GM21381 (cell line): Measurements from ENCODE around the gene NFKBIE.

ENCODE experiments used
- ATAC-seq: cut with Tn5 transposase; IDR thresholded peaks from one replicate; pipeline ENCODE4 v1.9.1; 2021; ENCODE audit warnings: mild to moderate bottlenecking, moderate library complexity; ENCODE audit not compliant: unreplicated experiment

The NFKBIE gene

GRCh38 chr6:44229376-44230033, 35.8 kb downstream of the NFKBIE start:
- no peak for ATAC-seq

GRCh38 chr6:44228836-44229235, 36.5 kb downstream of the NFKBIE start:
- ATAC-seq, result no peak

DNA sequence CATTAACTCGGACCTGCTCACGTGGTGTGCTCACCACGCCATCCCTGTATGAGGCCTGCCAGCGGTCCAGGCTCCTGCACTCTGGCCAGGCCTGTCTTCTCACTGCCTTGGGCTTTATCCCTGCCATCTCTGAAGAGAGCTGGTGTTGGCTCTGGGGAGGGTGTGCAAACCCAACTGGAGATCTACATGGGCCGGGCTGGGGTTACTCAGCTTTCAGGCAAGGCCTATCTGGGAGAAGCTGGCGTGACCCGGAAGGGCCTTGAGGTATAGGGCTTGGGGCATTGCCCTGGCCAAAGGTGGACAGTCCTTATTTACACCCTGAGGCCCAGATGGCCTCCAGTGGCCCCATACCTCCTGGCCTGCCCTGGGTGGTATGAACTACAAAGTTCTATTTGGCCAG, 36.9 kb downstream of the NFKBIE start:
- no peak for ATAC-seq

- no peak for ATAC-seq
These were observed 37.3 kb downstream of the NFKBIE start for GRCh38 chr6:44228031-44228430.

- ATAC-seq, result no peak
These were observed 38.1 kb downstream of the NFKBIE start for GRCh38 chr6:44227148-44227793.

- ATAC-seq, result no peak
These were observed 38.8 kb downstream of the NFKBIE start for GRCh38 chr6:44226368-44227147.

DNA sequence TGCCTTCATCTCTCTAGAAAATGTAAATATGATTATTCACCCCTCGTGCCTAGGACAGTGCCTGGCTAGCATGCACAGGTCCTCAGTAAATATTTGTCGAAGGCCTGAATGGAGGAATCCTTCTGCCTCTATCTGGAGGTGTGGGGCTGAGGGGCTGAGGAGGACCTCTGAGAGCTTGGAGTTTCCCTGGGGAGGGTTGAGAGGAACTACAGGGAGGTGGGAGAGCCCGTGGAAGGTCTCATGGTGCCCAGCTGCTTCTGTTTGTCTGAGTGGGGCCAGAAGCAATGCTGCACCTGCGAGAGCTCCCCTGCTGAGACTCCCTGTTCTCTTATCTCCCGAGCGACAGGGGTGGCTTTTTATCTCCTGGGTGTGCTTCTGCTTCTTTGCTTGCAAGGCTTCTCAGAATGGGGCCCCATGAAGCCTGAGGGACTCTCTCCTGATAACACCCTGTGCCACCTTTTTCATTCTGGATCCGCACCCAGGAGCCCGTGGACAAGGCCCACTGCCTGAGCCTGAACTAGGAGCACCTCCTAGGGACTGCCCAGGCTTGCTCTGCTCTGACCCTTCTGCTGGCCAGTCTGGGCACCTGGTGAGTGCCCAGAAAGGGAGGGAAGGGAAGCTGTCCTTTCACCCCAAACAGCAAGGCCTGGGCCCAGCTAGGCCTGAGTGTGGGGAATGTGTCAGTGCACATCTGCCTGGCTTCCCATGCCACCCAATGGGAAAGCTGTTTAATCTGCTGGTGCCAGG, 39.6 kb downstream of the NFKBIE start:
- no peak for ATAC-seq

DNA sequence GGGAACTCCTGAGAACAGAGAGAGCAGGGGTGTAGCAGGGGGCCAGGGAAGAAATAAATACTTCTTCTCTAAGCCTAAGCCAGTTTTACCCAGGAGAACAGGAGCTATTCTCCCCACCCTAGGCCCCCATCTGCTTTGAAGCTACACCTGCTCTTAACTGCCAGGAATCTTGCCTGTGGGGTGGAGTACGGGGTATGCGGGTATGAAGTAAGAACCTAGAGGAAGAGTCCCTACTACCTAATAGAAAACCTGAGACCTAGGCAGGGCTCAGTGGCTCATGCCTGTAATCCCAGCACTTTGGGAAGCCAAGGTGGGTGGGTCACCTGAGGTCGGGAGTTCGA, 40.4 kb downstream of the NFKBIE start:
- no peak for ATAC-seq

- peak; percentile 7 for ATAC-seq
These were observed 41.1 kb downstream of the NFKBIE start for GRCh38 chr6:44224029-44224964.

GRCh38 chr6:44223319-44224028, 41.9 kb downstream of the NFKBIE start, which contains the start of gene SLC29A1:
Gene SLC29A1 (plus strand): TSS chr6:44223595. CDS start chr6:44227314, 3,719 bp downstream.
- ATAC-seq, result peak; percentile 44

DNA sequence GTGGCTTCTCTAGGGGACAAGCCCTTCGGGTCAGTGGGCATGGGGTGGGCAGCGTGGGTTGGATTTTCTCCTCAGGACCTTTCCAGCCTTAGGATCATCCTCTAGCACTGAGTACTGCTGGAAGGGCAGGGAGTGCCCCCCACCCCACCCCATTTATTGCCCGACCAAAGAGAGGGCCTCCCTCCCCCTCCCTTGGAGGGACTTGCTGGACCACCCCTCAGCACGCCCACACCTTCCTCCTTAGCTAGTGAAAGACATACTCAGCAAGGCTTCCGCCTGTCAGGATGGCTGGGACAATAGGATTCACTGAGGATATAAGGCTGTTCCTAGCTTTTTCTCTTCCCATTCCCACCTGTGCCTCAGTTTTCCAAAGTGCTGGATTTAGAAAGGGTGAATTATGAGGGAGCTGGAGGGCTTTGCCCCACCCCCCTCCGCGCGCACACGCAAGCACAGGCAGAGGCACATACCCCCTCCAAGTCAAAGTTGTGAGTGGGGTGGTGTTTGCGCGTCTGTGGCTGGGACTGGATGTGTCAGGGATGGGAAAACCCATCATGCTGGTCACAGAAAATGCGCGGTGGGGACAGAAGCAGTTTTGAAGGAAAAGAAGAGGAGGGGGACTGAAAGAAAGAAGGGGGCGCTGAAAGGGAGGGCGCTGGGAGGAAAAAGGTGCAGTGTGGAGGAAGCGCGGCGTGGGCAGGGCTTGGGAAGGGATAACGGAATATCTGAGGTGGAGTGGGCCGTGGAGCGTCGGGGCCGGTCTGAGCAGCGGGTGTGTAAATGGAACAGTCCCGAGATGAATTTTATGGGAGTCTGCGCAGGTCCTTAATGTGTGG, 42.6 kb downstream of the NFKBIE start:
- no peak for ATAC-seq

- ATAC-seq, result no peak
These were observed 43.4 kb downstream of the NFKBIE start for GRCh38 chr6:44221961-44222335.

GRCh38 chr6:44221291-44221960, 43.9 kb downstream of the NFKBIE start:
- ATAC-seq, result peak; percentile 39

GRCh38 chr6:44220913-44221290, 44.4 kb downstream of the NFKBIE start:
- no peak for ATAC-seq

- no peak for ATAC-seq
These were observed 45.3 kb downstream of the NFKBIE start for GRCh38 chr6:44219815-44220784.

DNA sequence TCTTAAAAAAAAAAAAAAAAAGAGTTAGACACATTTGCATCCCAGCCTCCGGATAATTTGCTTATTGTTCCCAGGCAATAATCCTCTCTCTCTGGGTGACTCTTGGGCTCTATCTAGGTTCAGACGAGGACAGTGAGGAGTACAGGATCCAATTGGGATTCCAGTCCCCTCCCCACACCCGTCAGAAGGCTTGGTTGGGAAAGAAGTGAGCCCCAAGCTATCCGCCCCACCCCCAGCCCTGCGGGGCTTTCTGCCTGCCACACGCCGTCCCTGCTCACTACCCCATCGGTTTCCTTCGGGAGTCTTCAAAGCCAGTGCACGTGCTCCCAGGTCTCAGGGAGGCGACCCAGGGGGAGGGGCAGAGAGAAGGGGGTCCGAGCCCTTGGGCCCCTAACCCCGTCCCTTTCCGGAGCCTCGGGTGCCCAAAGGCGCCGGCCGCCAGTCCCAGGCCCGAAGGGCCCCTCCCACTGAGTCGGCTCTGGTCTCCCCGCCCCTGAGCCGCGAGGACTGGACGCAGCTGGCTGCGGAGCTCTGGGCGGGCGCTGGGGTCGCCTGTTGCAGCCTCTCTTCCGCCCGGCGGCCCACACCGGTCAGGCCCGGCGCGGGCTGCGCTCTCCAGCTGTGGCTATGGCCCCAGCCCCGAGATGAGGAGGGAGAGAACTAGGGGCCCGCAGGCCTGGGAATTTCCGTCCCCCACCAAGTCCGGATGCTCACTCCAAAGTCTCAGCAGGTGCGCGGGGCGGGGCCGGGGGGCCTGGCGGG, 46.1 kb downstream of the NFKBIE start:
- ATAC-seq, result peak; percentile 45
